Right ventricle myocardium inferior (tissue), 1 donor: ENCODE results near the gene RIPK3. TPM values are rescaled to one million over a fixed set of nuclear protein-coding genes. Genes with fewer than 3 reads are reported as not detected.
A peak's percentile ranks its signal among the peaks of the same experiment; 100 is the strongest.
"Not testable (repeated sequence)": the region's sequence is repeated elsewhere in the genome, so short reads cannot be mapped to it uniquely, and the experiment has no call there.

ENCODE experiments used
- ATAC-seq: fragments of 200-7000 bp; cut with Tn5 transposase; one replicate; pipeline ENCODE4 v1.9.1; 2020; ENCODE audit warnings: mild to moderate bottlenecking, moderate library complexity
- DNase-seq: peaks from one replicate; pipeline ENCODE4 v3.0.0; 2021; ENCODE audit errors: missing footprints
- intact Hi-C: fragments of 100-400 bp; cut with DNase I; formaldehyde crosslinking; loops from one replicate; pipeline ENCODE4 v1.11.0; 2022
- long read RNA-seq: library from polyadenylated mRNA; unstranded; transcript quantifications from one replicate; pipeline ENCODE4 v2.0.0, GENCODE V29; 2021
- total RNA-seq: library from RNA; stranded (reverse); fragmentation: NEBNext Ultra II Directional; extraction: Animal tissue kit (Norgen Biotek cat#: 25700); gene quantifications from one replicate; pipeline ENCODE4 v1.2.1, GENCODE V29; 2021
- donor health status: DM: no; HTN: yes; CAD: no; lungs with severe emphysema.

RIPK3 gene
- 4.2 TPM for total RNA-seq
- long read RNA-seq, result 0 reads

GRCh38 chr14:24339284-24340151 is at the start of gene RIPK3:
Gene RIPK3, minus strand, starts transcription at chr14:24339991. Its CDS starts 165 bp downstream, at chr14:24339826.
- intact Hi-C loops, result no loop called here
- DNase-seq, result peak; percentile 86
- peak; percentile 53 for ATAC-seq

GRCh38 chr14:24389226-24389848 is 49.5 kb upstream of the RIPK3 start:
- no peak for ATAC-seq
- intact Hi-C loops, result no loop called here

GRCh38 chr14:24388474-24389179 is 48.8 kb upstream of the RIPK3 start:
- ATAC-seq, result no peak
- DNase-seq, result no peak

More at GRCh38 chr14:24389226-24389848, 49.5 kb upstream of the RIPK3 start:
- no peak for DNase-seq

DNA sequence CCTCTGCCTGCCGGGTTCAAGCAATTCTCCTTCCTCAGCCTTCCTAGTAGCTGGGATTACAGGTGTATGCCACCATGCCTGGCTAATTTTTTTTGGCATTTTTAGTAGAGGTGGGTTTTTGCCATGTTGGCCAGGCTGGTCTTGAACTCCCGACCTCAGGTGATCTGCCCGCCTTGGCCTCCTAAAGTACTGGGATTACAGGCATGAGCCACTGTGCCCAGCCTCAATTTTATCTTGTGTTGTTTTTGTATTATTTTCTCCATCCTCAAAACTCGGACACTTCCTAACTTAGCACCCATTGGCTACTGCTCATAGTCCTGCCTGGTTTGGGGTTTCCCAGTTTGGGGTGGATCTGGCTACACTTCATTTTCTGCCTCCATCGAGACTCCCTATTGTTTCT is 47.8 kb upstream of the RIPK3 start:
- DNase-seq, intact Hi-C loops, ATAC-seq: not testable (repeated sequence)

More at GRCh38 chr14:24388474-24389179, 48.8 kb upstream of the RIPK3 start:
- intact Hi-C loops, result no loop called here

DNA sequence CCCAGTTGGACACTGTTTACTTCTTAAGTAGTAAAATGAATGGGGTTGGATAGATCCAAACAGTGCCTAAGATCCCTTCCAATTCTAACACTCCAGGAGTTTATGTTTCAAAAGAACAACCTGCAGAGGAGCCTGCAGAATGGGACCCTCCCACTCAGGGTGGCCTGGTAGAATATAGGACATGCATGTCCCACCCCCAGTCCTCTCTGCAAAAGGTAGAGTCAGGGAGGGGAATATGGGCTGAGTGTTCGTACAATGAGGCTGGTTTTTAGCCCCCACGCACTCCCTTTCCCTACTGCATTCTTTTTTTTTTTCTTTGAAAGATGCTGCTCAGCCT is 47.2 kb upstream of the RIPK3 start:
- DNase-seq (no peak), ATAC-seq (no peak)
- intact Hi-C loops, result no loop called here

- ATAC-seq (no peak), DNase-seq (no peak)
- intact Hi-C loops, result no loop called here
These were observed 45.7 kb upstream of the RIPK3 start for GRCh38 chr14:24385524-24385923.

DNA sequence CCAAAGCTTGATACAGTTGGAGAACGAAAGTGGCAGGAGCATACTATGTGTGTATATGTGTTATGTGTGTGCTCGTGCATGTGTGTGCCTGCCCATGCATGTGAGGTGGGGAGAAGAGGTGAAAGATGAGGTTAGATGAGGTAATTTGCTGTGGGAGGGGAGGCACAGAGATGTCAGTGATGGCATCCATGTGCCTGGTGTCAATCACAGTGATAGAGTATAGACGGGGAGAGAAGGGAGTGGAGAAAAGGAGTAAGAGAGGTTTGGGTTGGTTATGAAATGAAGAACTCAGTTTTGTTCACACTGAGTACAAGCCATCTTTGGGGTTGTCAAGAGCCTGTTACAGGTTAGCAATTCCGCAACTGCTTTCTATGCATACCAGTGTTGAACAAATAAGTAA is 44.4 kb upstream of the RIPK3 start:
- intact Hi-C loops, result no loop called here
- no peak for DNase-seq
- no peak for ATAC-seq

DNA sequence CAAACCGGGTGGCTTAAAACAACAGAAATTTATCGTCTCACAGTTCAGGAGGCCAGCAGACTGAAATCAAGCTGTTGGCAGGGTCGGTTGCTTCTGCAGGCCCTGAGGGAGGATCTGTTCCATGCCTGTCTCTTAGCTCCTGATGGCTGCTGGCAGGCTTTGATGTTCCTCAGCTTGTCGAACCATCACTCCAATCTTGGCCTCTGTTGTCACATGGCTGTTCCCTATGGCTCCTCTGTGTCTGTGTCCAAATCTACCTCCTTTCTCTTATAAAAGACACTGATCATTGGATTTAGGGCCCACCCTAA is 42.2 kb upstream of the RIPK3 start:
- DNase-seq (no peak), ATAC-seq (peak; percentile 19)
- intact Hi-C loops, result no loop called here

GRCh38 chr14:24381363-24382063 is 41.7 kb upstream of the RIPK3 start:
- intact Hi-C loops, result no loop called here
- DNase-seq (no peak), ATAC-seq (no peak)

DNA sequence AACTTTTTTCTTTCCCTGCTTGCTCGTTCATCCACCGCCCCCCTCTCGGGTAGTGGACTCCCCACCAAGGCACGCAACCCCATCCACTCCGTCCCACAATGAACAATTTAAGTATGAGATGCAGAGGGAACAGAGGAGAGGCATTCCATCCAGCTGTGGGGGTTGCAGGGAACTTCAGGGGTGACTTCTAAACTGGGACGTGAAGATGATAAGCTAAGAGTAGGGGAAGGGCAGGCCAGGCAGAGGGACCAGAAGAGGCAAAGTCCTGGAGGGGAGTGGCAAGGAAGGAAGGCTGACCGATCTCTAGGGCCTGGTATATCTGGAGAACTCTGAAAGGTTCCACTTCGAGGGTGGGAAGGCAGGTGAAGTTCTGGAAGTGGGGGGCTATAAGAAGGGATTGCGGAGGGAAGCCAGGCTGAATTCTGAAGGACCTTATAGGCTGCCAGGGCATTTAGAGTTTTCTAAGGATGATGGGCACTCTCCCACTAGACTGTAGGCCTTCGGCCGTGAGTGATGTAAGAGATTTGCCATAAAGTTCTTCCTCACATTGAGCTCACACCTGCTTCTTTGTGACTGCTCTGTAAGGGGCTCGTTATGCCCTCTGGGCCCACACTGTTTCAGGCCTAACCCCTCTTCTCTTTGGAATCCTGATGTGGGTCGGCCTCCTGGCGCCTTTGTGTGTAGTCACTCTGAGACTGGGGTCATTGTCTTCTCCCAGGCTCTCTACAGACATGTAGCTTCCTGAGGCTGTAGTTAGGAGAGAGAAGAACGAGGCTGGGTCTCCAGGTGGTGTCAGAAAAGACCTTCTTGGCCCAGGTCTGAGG is 40.3 kb upstream of the RIPK3 start:
- no peak for ATAC-seq
- no peak for DNase-seq
- intact Hi-C loops, result no loop called here

- intact Hi-C loops, result no loop called here
- ATAC-seq (no peak), DNase-seq (no peak)
These were observed 39.5 kb upstream of the RIPK3 start for GRCh38 chr14:24378981-24379906.

- intact Hi-C loops, result no loop called here
- ATAC-seq (no peak), DNase-seq (no peak)
These were observed 38.5 kb upstream of the RIPK3 start for GRCh38 chr14:24378327-24378726.

DNA sequence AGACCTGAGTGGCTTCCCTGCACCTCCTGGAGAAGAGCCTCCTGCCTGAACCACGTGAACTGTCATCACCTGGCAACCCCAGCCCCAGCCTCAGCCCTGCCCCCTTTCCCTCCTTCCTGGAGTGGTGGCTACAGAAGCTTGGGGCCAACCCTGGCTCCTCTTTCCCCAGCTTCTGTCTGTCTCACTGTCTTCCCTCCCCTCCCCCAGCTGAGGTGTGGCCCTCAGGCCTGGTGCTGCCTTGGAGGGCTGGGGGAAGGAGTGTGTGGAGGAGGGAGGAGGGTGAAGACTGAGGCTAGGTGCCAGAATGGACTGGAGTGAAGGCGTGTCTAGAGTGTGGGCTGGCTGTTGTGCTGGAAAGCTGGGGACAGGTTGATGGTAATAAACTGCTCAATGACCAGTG is 37.9 kb upstream of the RIPK3 start:
- peak; percentile 18 for ATAC-seq
- DNase-seq, result no peak
- intact Hi-C loops, result no loop called here

GRCh38 chr14:24377126-24377525 is 37.3 kb upstream of the RIPK3 start:
- ATAC-seq (no peak), DNase-seq (no peak)
- intact Hi-C loops, result no loop called here

GRCh38 chr14:24376448-24377070 is 36.8 kb upstream of the RIPK3 start:
- ATAC-seq, result no peak
- intact Hi-C loops, result no loop called here

GRCh38 chr14:24372701-24373416 is 33.1 kb upstream of the RIPK3 start:
- ATAC-seq, result no peak
- intact Hi-C loops, result no loop called here
- no peak for DNase-seq

More at GRCh38 chr14:24376448-24377070, 36.8 kb upstream of the RIPK3 start:
- DNase-seq, result no peak
